HG03354 (cell line): Measurements from ENCODE around the gene ELMO1.

Experiments
- ATAC-seq: cut with Tn5 transposase; IDR thresholded peaks from one replicate; pipeline ENCODE4 v1.9.1; 2021; ENCODE audit warnings: mild to moderate bottlenecking; ENCODE audit not compliant: unreplicated experiment, poor library complexity, severe bottlenecking

ELMO1 gene

GRCh38 chr7:36862771-36863261 lies 585.8 kb downstream of the ELMO1 start:
- no peak for ATAC-seq

GRCh38 chr7:36861656-36862055 lies 587.0 kb downstream of the ELMO1 start:
- no peak for ATAC-seq

GRCh38 chr7:36860681-36861080 lies 588.0 kb downstream of the ELMO1 start:
- no peak for ATAC-seq

- no peak for ATAC-seq
Measured at GRCh38 chr7:36855330-36855729, 593.3 kb downstream of the ELMO1 start.

- no peak for ATAC-seq
Measured at GRCh38 chr7:36854652-36855051, 594.0 kb downstream of the ELMO1 start.

GRCh38 chr7:36852931-36853330 lies 595.7 kb downstream of the ELMO1 start:
- no peak for ATAC-seq

GRCh38 chr7:36852017-36852416 lies 596.6 kb downstream of the ELMO1 start:
- ATAC-seq: no peak

- no peak for ATAC-seq
Measured at GRCh38 chr7:36851382-36851781, 597.3 kb downstream of the ELMO1 start.

- ATAC-seq: no peak
Measured at GRCh38 chr7:36847946-36848345, 600.7 kb downstream of the ELMO1 start.

- no peak for ATAC-seq
Measured at GRCh38 chr7:36844374-36844773, 604.3 kb downstream of the ELMO1 start.

GRCh38 chr7:36840904-36841303 lies 607.8 kb downstream of the ELMO1 start:
- ATAC-seq: no peak

- no peak for ATAC-seq
Measured at GRCh38 chr7:36838616-36839225, 609.9 kb downstream of the ELMO1 start.

- ATAC-seq: no peak
Measured at GRCh38 chr7:36831049-36831448, 617.6 kb downstream of the ELMO1 start.

- ATAC-seq: no peak
Measured at GRCh38 chr7:36827726-36828703, 620.6 kb downstream of the ELMO1 start.

GRCh38 chr7:36825501-36825900 lies 623.2 kb downstream of the ELMO1 start:
- ATAC-seq: no peak

GRCh38 chr7:36823353-36823752 lies 625.3 kb downstream of the ELMO1 start:
- no peak for ATAC-seq

GRCh38 chr7:36821617-36822016 lies 627.0 kb downstream of the ELMO1 start:
- ATAC-seq: no peak

GRCh38 chr7:36820527-36821170 lies 628.0 kb downstream of the ELMO1 start:
- no peak for ATAC-seq

- no peak for ATAC-seq
Measured at GRCh38 chr7:36819639-36820038, 629.0 kb downstream of the ELMO1 start.

- ATAC-seq: no peak
Measured at GRCh38 chr7:36814311-36814710, 634.4 kb downstream of the ELMO1 start.
